ENCODE measurements around the gene JCAD. TPM values are rescaled to one million over a fixed set of nuclear protein-coding genes. Genes with fewer than 3 reads are reported as not detected.

Gene JCAD
- polyA plus RNA-seq, 2 of the 4 experiments (the other 2 are of a cell fraction), result 4.4 to 6.4 TPM

DNA sequence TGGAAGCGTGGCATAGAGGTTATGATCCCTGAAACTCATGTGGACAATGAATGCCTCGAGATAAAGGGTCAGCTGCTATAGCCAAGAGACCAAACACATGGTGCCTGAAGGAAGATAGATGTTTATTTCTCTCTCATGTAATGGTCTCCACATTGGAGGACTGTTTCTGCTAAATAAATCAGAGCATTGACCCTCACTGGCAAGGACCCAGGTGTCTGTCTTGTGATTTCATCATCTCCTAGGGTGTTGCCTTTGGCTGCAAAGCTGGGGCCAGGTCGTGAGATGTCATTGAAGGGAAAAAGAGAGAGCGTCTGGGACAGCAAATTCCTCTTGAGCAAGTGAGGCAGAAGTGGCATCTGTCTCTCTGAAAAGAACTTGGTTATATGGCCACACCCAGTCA, 64.6 kb downstream of the JCAD start:
- ATAC-seq, result no peak

GRCh38 chr10:29993319-29993915, 66.0 kb downstream of the JCAD start:
- CTCF ChIA-PET, result no interaction called here
- no peak for FAIRE-seq
- TF ChIP-seq RCOR1 (IDR thresholded peaks at IDR 0.05; ENCODE audit: low read depth, low read length), result no peak
- TF ChIP-seq FOSL2 (IDR thresholded peaks at IDR 0.05), result no peak
- no peak for TF ChIP-seq FOSL2 (CRISPR knock-in tag; IDR thresholded peaks at IDR 0.05)
- TF ChIP-seq EHMT2 (IDR thresholded peaks at IDR 0.05; ENCODE audit: low read depth), result no peak
- no peak for TF ChIP-seq NR3C1 (IDR thresholded peaks at IDR 0.05)
- TF ChIP-seq TP53 (CRISPR knock-in tag; IDR thresholded peaks at IDR 0.05), result no peak
- no peak for TF ChIP-seq KDM5A (IDR thresholded peaks at IDR 0.05)
- TF ChIP-seq NFE2L2 (conservative IDR thresholded peaks at IDR 0.05; ENCODE audit: low read length), result no peak
- no peak for TF ChIP-seq EHF (CRISPR knock-in tag; IDR thresholded peaks at IDR 0.05)
- TF ChIP-seq GATA3 (IDR thresholded peaks at IDR 0.05; ENCODE audit: borderline replicate concordance), result no peak
- TF ChIP-seq, protein P1, sequence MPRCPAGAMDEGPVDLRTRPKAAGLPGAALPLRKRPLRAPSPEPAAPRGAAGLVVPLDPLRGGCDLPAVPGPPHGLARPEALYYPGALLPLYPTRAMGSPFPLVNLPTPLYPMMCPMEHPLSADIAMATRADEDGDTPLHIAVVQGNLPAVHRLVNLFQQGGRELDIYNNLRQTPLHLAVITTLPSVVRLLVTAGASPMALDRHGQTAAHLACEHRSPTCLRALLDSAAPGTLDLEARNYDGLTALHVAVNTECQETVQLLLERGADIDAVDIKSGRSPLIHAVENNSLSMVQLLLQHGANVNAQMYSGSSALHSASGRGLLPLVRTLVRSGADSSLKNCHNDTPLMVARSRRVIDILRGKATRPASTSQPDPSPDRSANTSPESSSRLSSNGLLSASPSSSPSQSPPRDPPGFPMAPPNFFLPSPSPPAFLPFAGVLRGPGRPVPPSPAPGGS (IDR thresholded peaks at IDR 0.05), result no peak
- TF ChIP-seq TFCP2L1 (CRISPR knock-in tag; IDR thresholded peaks at IDR 0.05), result no peak
- no peak for TF ChIP-seq CBX8 (IDR thresholded peaks at IDR 0.05)
- TF ChIP-seq, protein P2, sequence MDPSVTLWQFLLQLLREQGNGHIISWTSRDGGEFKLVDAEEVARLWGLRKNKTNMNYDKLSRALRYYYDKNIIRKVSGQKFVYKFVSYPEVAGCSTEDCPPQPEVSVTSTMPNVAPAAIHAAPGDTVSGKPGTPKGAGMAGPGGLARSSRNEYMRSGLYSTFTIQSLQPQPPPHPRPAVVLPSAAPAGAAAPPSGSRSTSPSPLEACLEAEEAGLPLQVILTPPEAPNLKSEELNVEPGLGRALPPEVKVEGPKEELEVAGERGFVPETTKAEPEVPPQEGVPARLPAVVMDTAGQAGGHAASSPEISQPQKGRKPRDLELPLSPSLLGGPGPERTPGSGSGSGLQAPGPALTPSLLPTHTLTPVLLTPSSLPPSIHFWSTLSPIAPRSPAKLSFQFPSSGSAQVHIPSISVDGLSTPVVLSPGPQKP (IDR thresholded peaks at IDR 0.05; ENCODE audit: low read depth, low read length), result no peak
- TF ChIP-seq, protein P3, sequence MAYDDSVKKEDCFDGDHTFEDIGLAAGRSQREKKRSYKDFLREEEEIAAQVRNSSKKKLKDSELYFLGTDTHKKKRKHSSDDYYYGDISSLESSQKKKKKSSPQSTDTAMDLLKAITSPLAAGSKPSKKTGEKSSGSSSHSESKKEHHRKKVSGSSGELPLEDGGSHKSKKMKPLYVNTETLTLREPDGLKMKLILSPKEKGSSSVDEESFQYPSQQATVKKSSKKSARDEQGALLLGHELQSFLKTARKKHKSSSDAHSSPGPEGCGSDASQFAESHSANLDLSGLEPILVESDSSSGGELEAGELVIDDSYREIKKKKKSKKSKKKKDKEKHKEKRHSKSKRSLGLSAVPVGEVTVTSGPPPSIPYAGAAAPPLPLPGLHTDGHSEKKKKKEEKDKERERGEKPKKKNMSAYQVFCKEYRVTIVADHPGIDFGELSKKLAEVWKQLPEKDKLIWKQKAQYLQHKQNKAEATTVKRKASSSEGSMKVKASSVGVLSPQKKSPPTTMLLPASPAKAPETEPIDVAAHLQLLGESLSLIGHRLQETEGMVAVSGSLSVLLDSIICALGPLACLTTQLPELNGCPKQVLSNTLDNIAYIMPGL (CRISPR knock-in tag; IDR thresholded peaks at IDR 0.05; ENCODE audit: borderline replicate concordance), result no peak
- TF ChIP-seq ZFP36 (IDR thresholded peaks at IDR 0.05; ENCODE audit: borderline replicate concordance, partially characterized antibody), result no peak
- no peak for TF ChIP-seq RNF2 (IDR thresholded peaks at IDR 0.05; ENCODE audit: borderline replicate concordance, low read depth)
- TF ChIP-seq MAFK (IDR thresholded peaks at IDR 0.05; ENCODE audit: partially characterized antibody), result no peak
- no peak for TF ChIP-seq HOXA7 (CRISPR knock-in tag; IDR thresholded peaks at IDR 0.05)

More for the DNA sequence above, 64.6 kb downstream of the JCAD start:
- FAIRE-seq (no peak), DNase-seq (ENCODE audit: low read depth in 1 of 2, low spot score in 1 of 2) (no peak)
- ChIA-PET POLR2A (no interaction called here), CTCF (interaction anchor here (1.3 kb wide), 1 partner anchor 22 kb away, joined by 4 read pairs; no protein-coding TSS in a partner anchor)
- no peak for TF ChIP-seq RFX5 (IDR thresholded peaks at IDR 0.05)
- TF ChIP-seq ZFP36 (IDR thresholded peaks at IDR 0.05; ENCODE audit: borderline replicate concordance, partially characterized antibody), result no peak
- no peak for TF ChIP-seq ESRRA (IDR thresholded peaks at IDR 0.05; ENCODE audit: borderline replicate concordance, low read length)
- no peak for TF ChIP-seq RCOR1 (IDR thresholded peaks at IDR 0.05; ENCODE audit: low read depth, low read length)
- TF ChIP-seq, protein P4, sequence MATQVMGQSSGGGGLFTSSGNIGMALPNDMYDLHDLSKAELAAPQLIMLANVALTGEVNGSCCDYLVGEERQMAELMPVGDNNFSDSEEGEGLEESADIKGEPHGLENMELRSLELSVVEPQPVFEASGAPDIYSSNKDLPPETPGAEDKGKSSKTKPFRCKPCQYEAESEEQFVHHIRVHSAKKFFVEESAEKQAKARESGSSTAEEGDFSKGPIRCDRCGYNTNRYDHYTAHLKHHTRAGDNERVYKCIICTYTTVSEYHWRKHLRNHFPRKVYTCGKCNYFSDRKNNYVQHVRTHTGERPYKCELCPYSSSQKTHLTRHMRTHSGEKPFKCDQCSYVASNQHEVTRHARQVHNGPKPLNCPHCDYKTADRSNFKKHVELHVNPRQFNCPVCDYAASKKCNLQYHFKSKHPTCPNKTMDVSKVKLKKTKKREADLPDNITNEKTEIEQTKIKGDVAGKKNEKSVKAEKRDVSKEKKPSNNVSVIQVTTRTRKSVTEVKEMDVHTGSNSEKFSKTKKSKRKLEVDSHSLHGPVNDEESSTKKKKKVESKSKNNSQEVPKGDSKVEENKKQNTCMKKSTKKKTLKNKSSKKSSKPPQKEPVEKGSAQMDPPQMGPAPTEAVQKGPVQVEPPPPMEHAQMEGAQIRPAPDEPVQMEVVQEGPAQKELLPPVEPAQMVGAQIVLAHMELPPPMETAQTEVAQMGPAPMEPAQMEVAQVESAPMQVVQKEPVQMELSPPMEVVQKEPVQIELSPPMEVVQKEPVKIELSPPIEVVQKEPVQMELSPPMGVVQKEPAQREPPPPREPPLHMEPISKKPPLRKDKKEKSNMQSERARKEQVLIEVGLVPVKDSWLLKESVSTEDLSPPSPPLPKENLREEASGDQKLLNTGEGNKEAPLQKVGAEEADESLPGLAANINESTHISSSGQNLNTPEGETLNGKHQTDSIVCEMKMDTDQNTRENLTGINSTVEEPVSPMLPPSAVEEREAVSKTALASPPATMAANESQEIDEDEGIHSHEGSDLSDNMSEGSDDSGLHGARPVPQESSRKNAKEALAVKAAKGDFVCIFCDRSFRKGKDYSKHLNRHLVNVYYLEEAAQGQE (IDR thresholded peaks at IDR 0.05), result no peak
- no peak for TF ChIP-seq POLR2AphosphoS2 (conservative IDR thresholded peaks at IDR 0.05; ENCODE audit: low read length)
- no peak for TF ChIP-seq CEBPB (IDR thresholded peaks at IDR 0.05)
- no peak for TF ChIP-seq GATA3 (IDR thresholded peaks at IDR 0.05; ENCODE audit: borderline replicate concordance)
- TF ChIP-seq ATOH8 (CRISPR knock-in tag; IDR thresholded peaks at IDR 0.05; ENCODE audit: low read depth), result no peak
- Histone ChIP-seq H3K27ac (no peak overlapping the region), H3K4me2 (no peak overlapping the region), H3K9me3 (no peaks in the 10 kb centered on the region), H3K4me3 (no peak overlapping the region), H3K4me1 (no peaks in the 10 kb centered on the region)
- WGBS (ENCODE audit: missing lambda C conversion rate), result 55% methylated on average over 4 of the region's 4 CpGs

More at GRCh38 chr10:29993319-29993915, 66.0 kb downstream of the JCAD start:
- Histone ChIP-seq H3K4me1 (no peaks in the 10 kb centered on the region), H3K27ac (no peak overlapping the region), H3K4me2 (no peak overlapping the region), H3K4me3 (no peak overlapping the region), H3K9me3 (no peaks in the 10 kb centered on the region)
- ATAC-seq (no peak), DNase-seq (ENCODE audit: low read depth in 1 of 2, low spot score in 1 of 2) (no peak)
- 69% methylated on average over 13 of the region's 18 CpGs for WGBS (ENCODE audit: missing lambda C conversion rate)
- POLR2A ChIA-PET, result no interaction called here

Measured in A549 (cell line).